Natural killer cell (primary cell): ENCODE measurements around the gene FAIM. TPM values are rescaled to one million over a fixed set of nuclear protein-coding genes. Genes with fewer than 3 reads are reported as not detected.
"Not testable (repeated sequence)": the region's sequence is repeated elsewhere in the genome, so short reads cannot be mapped to it uniquely, and the experiment has no call there.

Experiments used
- ATAC-seq, 3 donors: fragments of 150-1000 bp in 2 of 3; fragments of 200-7000 bp in 1 of 3; cut with Tn5 transposase; 1 replicate in 1 of 3; 2 replicates in 2 of 3; pipeline ENCODE4 v1.10.0; 2021; ENCODE audit warnings: mild to moderate bottlenecking in 2 of 3, moderate library complexity in 2 of 3
- DNase-seq, 2 donors: peaks; one replicate each; pipeline versions ENCODE4 v3.0.0 to v3.0.0-alpha.2; 2013 to 2021; ENCODE audit warnings: mixed read lengths in 1 of 2
- H3K27ac ChIP-seq: one replicate; pipeline ENCODE4 v1.5.1; 2013; ENCODE audit warnings: mild to moderate bottlenecking, low read length
- H3K27me3 ChIP-seq: one replicate; pipeline ENCODE4 v1.6.1; 2013; ENCODE audit warnings: low read length; ENCODE audit not compliant: control insufficient read depth, insufficient read depth
- H3K36me3 ChIP-seq: one replicate; pipeline ENCODE4 v1.6.1; 2013; ENCODE audit warnings: low read length; ENCODE audit not compliant: control insufficient read depth, insufficient read depth
- H3K4me1 ChIP-seq: one replicate; pipeline ENCODE4 v1.6.1; 2013; ENCODE audit warnings: low read length; ENCODE audit not compliant: control insufficient read depth, insufficient read depth
- H3K4me3 ChIP-seq: one replicate; pipeline ENCODE4 v1.5.1; 2013; ENCODE audit warnings: low read length
- H3K9me3 ChIP-seq: one replicate; pipeline ENCODE4 v1.6.1; 2013; ENCODE audit warnings: low read length; ENCODE audit not compliant: control insufficient read depth, insufficient read depth
- H3K27ac Mint-ChIP-seq, 2 donors: one replicate each; pipeline ENCODE4 v1.8.0; 2022; ENCODE audit warnings: mild to moderate bottlenecking in 2 of 2, mixed read lengths in 2 of 2, moderate library complexity in 1 of 2
- H3K27me3 Mint-ChIP-seq, 2 donors: one replicate each; pipeline ENCODE4 v1.8.0; 2022; ENCODE audit warnings: low read depth in 2 of 2, mixed read lengths in 2 of 2
- H3K36me3 Mint-ChIP-seq: one replicate; pipeline ENCODE4 v1.8.0; 2022; ENCODE audit warnings: mixed read lengths
- H3K4me1 Mint-ChIP-seq, 2 donors: one replicate each; pipeline ENCODE4 v1.8.0; 2022; ENCODE audit warnings: mixed read lengths in 2 of 2
- H3K4me3 Mint-ChIP-seq: one replicate; pipeline ENCODE4 v1.8.0; 2022; ENCODE audit warnings: mild to moderate bottlenecking, moderate library complexity, mixed read lengths
- H3K9me3 Mint-ChIP-seq, 2 donors: one replicate each; pipeline ENCODE4 v1.8.0; 2022; ENCODE audit warnings: mixed read lengths in 2 of 2
- WGBS: methylation state at CpG from one replicate; pipeline ENCODE4 v1.1.7; 2013; ENCODE audit warnings: missing lambda C conversion rate; ENCODE audit not compliant: insufficient coverage; 5-methylcytosine and 5-hydroxymethylcytosine counted together
- intact Hi-C: fragments of 100-400 bp; cut with micrococcal nuclease; formaldehyde crosslinking; loops from one replicate; pipeline ENCODE4 v1.14.2; 2022
- total RNA-seq, 4 donors: library from RNA; stranded (reverse); fragments of 120-200 nt in 1 of 4; gene quantifications; one replicate each; pipeline versions ENCODE4 v1.2.3 to v1.2.4, GENCODE V29; 2013 to 2022
- TF ChIP-seq, protein P1 (sequence below): fragments of 200-600 bp; IDR thresholded peaks from one replicate; pipeline ENCODE4 v1.8.0; 2022; ENCODE audit warnings: antibody characterized with exemption

The FAIM gene
- 1 to 10 TPM; 4.6 to 7.6 (median 5.6) TPM for total RNA-seq
- 14.3 TPM for total RNA-seq (2013)

GRCh38 chr3:138608322-138609135 lies at the start of gene FAIM:
Gene FAIM (plus strand): TSS chr3:138608771. CDS start chr3:138619727, 10,956 bp downstream.
- TF ChIP-seq, protein P1, sequence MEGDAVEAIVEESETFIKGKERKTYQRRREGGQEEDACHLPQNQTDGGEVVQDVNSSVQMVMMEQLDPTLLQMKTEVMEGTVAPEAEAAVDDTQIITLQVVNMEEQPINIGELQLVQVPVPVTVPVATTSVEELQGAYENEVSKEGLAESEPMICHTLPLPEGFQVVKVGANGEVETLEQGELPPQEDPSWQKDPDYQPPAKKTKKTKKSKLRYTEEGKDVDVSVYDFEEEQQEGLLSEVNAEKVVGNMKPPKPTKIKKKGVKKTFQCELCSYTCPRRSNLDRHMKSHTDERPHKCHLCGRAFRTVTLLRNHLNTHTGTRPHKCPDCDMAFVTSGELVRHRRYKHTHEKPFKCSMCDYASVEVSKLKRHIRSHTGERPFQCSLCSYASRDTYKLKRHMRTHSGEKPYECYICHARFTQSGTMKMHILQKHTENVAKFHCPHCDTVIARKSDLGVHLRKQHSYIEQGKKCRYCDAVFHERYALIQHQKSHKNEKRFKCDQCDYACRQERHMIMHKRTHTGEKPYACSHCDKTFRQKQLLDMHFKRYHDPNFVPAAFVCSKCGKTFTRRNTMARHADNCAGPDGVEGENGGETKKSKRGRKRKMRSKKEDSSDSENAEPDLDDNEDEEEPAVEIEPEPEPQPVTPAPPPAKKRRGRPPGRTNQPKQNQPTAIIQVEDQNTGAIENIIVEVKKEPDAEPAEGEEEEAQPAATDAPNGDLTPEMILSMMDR, result no peak
- peak within 1 kb of the TSS; percentile 85 for H3K27ac ChIP-seq
- no peaks in the 10 kb centered on the region for H3K36me3 ChIP-seq
- intact Hi-C loops, result loop anchor here (1.0 kb wide), 1 partner anchor 14 kb away; the partner anchor contains the start of gene CEP70
- H3K27me3 ChIP-seq, result no peaks in the 10 kb centered on the region
- Mint-ChIP-seq H3K4me3 (peak within 1 kb of the TSS; percentile 91), H3K36me3 (peaks cover 7% of the 10 kb centered on the region), H3K9me3 (peaks cover 2 to 4% of the 10 kb centered on the region in 2 donors), H3K4me1 (peaks cover 17 to 22% of the 10 kb centered on the region in 2 donors), H3K27ac (peak within 1 kb of the TSS; percentile 94 to 99), H3K27me3 (peaks cover 0 to 4% of the 10 kb centered on the region in 2 donors)
- H3K9me3 ChIP-seq, result peaks cover 4% of the 10 kb centered on the region
- peaks cover 14% of the 10 kb centered on the region for H3K4me1 ChIP-seq
- H3K4me3 ChIP-seq, result peak within 1 kb of the TSS; percentile 69
- DNase-seq, result peak; percentile 71 to 77
- WGBS, result 2% methylated on average over 68 of the region's 68 CpGs
- ATAC-seq, result peak; percentile 78 to 85 (median 82)

DNA sequence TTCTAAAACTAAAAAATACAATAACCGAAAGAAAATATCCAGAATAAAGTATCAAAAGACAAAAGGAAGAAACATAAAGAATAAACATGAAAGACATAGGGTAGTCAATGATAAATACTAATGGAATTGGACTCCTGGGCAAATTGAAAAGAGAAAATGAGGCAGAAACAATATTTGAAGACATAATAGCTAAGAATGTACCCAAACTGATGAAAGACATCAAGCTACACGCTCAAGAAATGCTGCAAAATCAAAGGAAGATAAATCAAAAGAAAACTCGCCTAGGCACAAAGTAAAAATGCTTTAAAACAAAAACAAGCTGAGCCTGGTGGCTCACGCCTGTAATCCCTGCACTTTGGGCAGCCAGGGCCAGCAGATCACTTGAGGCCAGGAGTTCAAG lies 49.4 kb upstream of the FAIM start:
- H3K4me3 ChIP-seq, result no peak overlapping the region
- H3K4me1 ChIP-seq, result no peaks in the 10 kb centered on the region
- ATAC-seq, result no peak
- Mint-ChIP-seq H3K4me1 (peaks cover 6 to 7% of the 10 kb centered on the region in 2 donors), H3K27ac (no peak overlapping the region), H3K9me3 (peaks cover 6% of the 10 kb centered on the region in 2 donors), H3K36me3 (peaks cover 33% of the 10 kb centered on the region), H3K4me3 (no peak overlapping the region), H3K27me3 (no peaks in the 10 kb centered on the region)
- peaks cover 22% of the 10 kb centered on the region for H3K9me3 ChIP-seq
- intact Hi-C loops, result no loop called here
- WGBS, result 98% methylated on average over 3 of the region's 4 CpGs
- TF ChIP-seq, protein P1, result no peak
- H3K27ac ChIP-seq, result no peak overlapping the region
- H3K27me3 ChIP-seq, result no peaks in the 10 kb centered on the region
- DNase-seq, result no peak
- peaks cover 2% of the 10 kb centered on the region for H3K36me3 ChIP-seq

- H3K27ac ChIP-seq, result no peak overlapping the region
- TF ChIP-seq, protein P1, result no peak
- H3K27ac Mint-ChIP-seq, result no peak overlapping the region
- H3K27me3 Mint-ChIP-seq, result no peaks in the 10 kb centered on the region
- no peaks in the 10 kb centered on the region for H3K4me1 ChIP-seq
- peaks cover 2% of the 10 kb centered on the region for H3K36me3 ChIP-seq
- intact Hi-C loops, result no loop called here
- no peak for DNase-seq
- no peak overlapping the region for H3K4me3 ChIP-seq
- no peak overlapping the region for H3K4me3 Mint-ChIP-seq
- peaks cover 6 to 7% of the 10 kb centered on the region in 2 donors for H3K4me1 Mint-ChIP-seq
- H3K9me3 ChIP-seq, result peaks cover 18% of the 10 kb centered on the region
- peaks cover 6% of the 10 kb centered on the region in 2 donors for H3K9me3 Mint-ChIP-seq
- H3K36me3 Mint-ChIP-seq, result peaks cover 27% of the 10 kb centered on the region
- no peaks in the 10 kb centered on the region for H3K27me3 ChIP-seq
- no peak for ATAC-seq
- WGBS, result 96% methylated on average over 6 of the region's 6 CpGs
These were observed 48.1 kb upstream of the FAIM start for GRCh38 chr3:138560501-138560900.

- H3K27ac Mint-ChIP-seq, H3K27me3 Mint-ChIP-seq, DNase-seq, H3K4me3 Mint-ChIP-seq, H3K4me1 ChIP-seq, H3K4me1 Mint-ChIP-seq, intact Hi-C loops, ATAC-seq, H3K27ac ChIP-seq, H3K9me3 Mint-ChIP-seq, H3K4me3 ChIP-seq, H3K27me3 ChIP-seq, H3K36me3 ChIP-seq: not testable (repeated sequence)
- peaks cover 13% of the 10 kb centered on the region for H3K36me3 Mint-ChIP-seq
- 91% methylated on average over 1 of the region's 1 CpG for WGBS
- peaks cover 14% of the 10 kb centered on the region for H3K9me3 ChIP-seq
These were observed 45.7 kb upstream of the FAIM start for GRCh38 chr3:138562902-138563301.

GRCh38 chr3:138566293-138566692 lies 42.3 kb upstream of the FAIM start:
- H3K27me3 Mint-ChIP-seq, intact Hi-C loops, H3K4me1 Mint-ChIP-seq, H3K9me3 Mint-ChIP-seq, H3K4me3 ChIP-seq, DNase-seq, H3K9me3 ChIP-seq, H3K27me3 ChIP-seq, H3K36me3 Mint-ChIP-seq, H3K27ac Mint-ChIP-seq, H3K4me3 Mint-ChIP-seq, H3K4me1 ChIP-seq, H3K36me3 ChIP-seq, ATAC-seq, H3K27ac ChIP-seq: not testable (repeated sequence)
- whole genome bisulfite sequencing, result 81% methylated on average over 2 of the region's 2 CpGs
